ENCODE data around the gene TBL2.
"Not testable (repeated sequence)": the region's sequence is repeated elsewhere in the genome, so short reads cannot be mapped to it uniquely, and the experiment has no call there.

The TBL2 gene

GRCh38 chr7:73533742-73534141 lies 44.6 kb downstream of the TBL2 start:
- no peak overlapping the region for H3K4me3 ChIP-seq (ENCODE audit: low read depth in 1 of 2, low read length in 1 of 2)

GRCh38 chr7:73532224-73532623 lies 46.2 kb downstream of the TBL2 start:
- no peak overlapping the region for H3K4me3 ChIP-seq (ENCODE audit: low read depth in 1 of 2, low read length in 1 of 2)
- no peaks in the 10 kb centered on the region for H3K4me1 ChIP-seq (ENCODE audit: control insufficient read depth in 1 of 2, insufficient read depth in 1 of 2, low read depth in 1 of 2, low read length in 1 of 2)
- peaks cover 38% of the 10 kb centered on the region for H3K36me3 ChIP-seq
- H3K9me3 ChIP-seq: no peaks in the 10 kb centered on the region
- H3K27ac ChIP-seq: no peak overlapping the region
- TF ChIP-seq CTCF (IDR thresholded peaks at IDR 0.05): no peak
- H3K27me3 ChIP-seq: no peaks in the 10 kb centered on the region

More at GRCh38 chr7:73533742-73534141, 44.6 kb downstream of the TBL2 start:
- Histone ChIP-seq H3K27me3 (no peaks in the 10 kb centered on the region), H3K36me3 (peaks cover 52% of the 10 kb centered on the region), H3K9me3 (no peaks in the 10 kb centered on the region), H3K4me1 (ENCODE audit: control insufficient read depth in 1 of 2, insufficient read depth in 1 of 2, low read depth in 1 of 2, low read length in 1 of 2) (no peaks in the 10 kb centered on the region), H3K27ac (no peak overlapping the region)
- no peak for TF ChIP-seq CTCF (IDR thresholded peaks at IDR 0.05)

- Histone ChIP-seq H3K4me1 (ENCODE audit: control insufficient read depth in 1 of 2, insufficient read depth in 1 of 2, low read depth in 1 of 2, low read length in 1 of 2) (peaks cover under 1 to 2% of the 10 kb centered on the region in 2 experiments), H3K27me3 (no peaks in the 10 kb centered on the region), H3K9me3 (no peaks in the 10 kb centered on the region), H3K4me3 (ENCODE audit: low read depth in 1 of 2, low read length in 1 of 2) (no peak overlapping the region), H3K36me3 (peaks cover 23% of the 10 kb centered on the region), H3K27ac (no peak overlapping the region)
- TF ChIP-seq CTCF (IDR thresholded peaks at IDR 0.05): no peak
These were observed 47.6 kb downstream of the TBL2 start for GRCh38 chr7:73530800-73531199.

GRCh38 chr7:73526896-73527821 lies 51.2 kb downstream of the TBL2 start:
- TF ChIP-seq CTCF (IDR thresholded peaks at IDR 0.05): no peak
- no peaks in the 10 kb centered on the region for H3K9me3 ChIP-seq
- H3K27ac ChIP-seq: no peak overlapping the region
- no peaks in the 10 kb centered on the region for H3K27me3 ChIP-seq
- no peak overlapping the region for H3K4me3 ChIP-seq (ENCODE audit: low read depth in 1 of 2, low read length in 1 of 2)
- peaks cover 11 to 15% of the 10 kb centered on the region in 2 experiments for H3K4me1 ChIP-seq (ENCODE audit: control insufficient read depth in 1 of 2, insufficient read depth in 1 of 2, low read depth in 1 of 2, low read length in 1 of 2)
- no peaks in the 10 kb centered on the region for H3K36me3 ChIP-seq

DNA sequence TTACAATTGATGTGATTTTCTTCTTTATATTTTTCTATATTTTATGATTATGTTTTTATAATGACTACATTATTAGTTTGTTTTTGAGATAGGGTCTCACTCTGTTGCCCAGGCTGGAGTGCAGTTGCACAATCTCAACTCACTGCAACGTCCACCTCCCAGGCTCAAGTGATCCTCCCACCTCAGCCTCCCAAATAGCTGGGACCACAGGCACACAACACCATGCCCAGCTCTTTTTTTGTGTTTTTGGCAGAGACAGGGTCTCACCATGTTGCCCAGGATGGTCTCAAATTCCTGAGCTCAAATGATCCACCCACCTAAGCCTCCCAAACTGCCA lies 52.3 kb downstream of the TBL2 start:
- H3K4me3 ChIP-seq (ENCODE audit: low read depth in 1 of 2, low read length in 1 of 2); H3K27ac ChIP-seq; H3K27me3 ChIP-seq; H3K36me3 ChIP-seq; H3K9me3 ChIP-seq: not testable (repeated sequence)
- peaks cover 17 to 19% of the 10 kb centered on the region in 2 experiments for H3K4me1 ChIP-seq (ENCODE audit: control insufficient read depth in 1 of 2, insufficient read depth in 1 of 2, low read depth in 1 of 2, low read length in 1 of 2)

- TF ChIP-seq CTCF (IDR thresholded peaks at IDR 0.05): peak; percentile 54
- Histone ChIP-seq H3K27ac (peak within 1 kb of the TSS; percentile 85), H3K36me3 (no peaks in the 10 kb centered on the region), H3K4me1 (ENCODE audit: control insufficient read depth in 1 of 2, insufficient read depth in 1 of 2, low read depth in 1 of 2, low read length in 1 of 2) (peaks cover 36 to 38% of the 10 kb centered on the region in 2 experiments), H3K4me3 (ENCODE audit: low read depth in 1 of 2, low read length in 1 of 2) (peak within 1 kb of the TSS; percentile 87 to 89), H3K9me3 (no peaks in the 10 kb centered on the region), H3K27me3 (no peaks in the 10 kb centered on the region)
These were observed 56.1 kb downstream of the TBL2 start, which contains the start of gene BAZ1B for GRCh38 chr7:73522105-73522872. Gene BAZ1B (minus strand): TSS chr7:73522293. CDS start chr7:73521933, 360 bp downstream.

All from neutrophil (primary cell).